ENCODE results near the gene INSIG1.

Gene INSIG1

GRCh38 chr7:155266440-155266839 lies 31.2 kb upstream of the INSIG1 start:
- no peak for DNase-seq (ENCODE audit: low read depth)

GRCh38 chr7:155267023-155267422 lies 30.7 kb upstream of the INSIG1 start:
- no peak for DNase-seq (ENCODE audit: low read depth)

- no peak for DNase-seq (ENCODE audit: low read depth)
Measured at GRCh38 chr7:155267436-155267835, 30.2 kb upstream of the INSIG1 start.

GRCh38 chr7:155268211-155268610 lies 29.5 kb upstream of the INSIG1 start:
- DNase-seq (ENCODE audit: low read depth): no peak

GRCh38 chr7:155268921-155269650 lies 28.6 kb upstream of the INSIG1 start:
- no peak for DNase-seq (ENCODE audit: low read depth)

- DNase-seq (ENCODE audit: low read depth): peak; percentile 50
Measured at GRCh38 chr7:155269766-155270585, 27.7 kb upstream of the INSIG1 start.

- no peak for DNase-seq (ENCODE audit: low read depth)
Measured at GRCh38 chr7:155270861-155271260, 26.8 kb upstream of the INSIG1 start.

GRCh38 chr7:155274633-155275355 lies 22.9 kb upstream of the INSIG1 start:
- no peak for DNase-seq (ENCODE audit: low read depth)

GRCh38 chr7:155276042-155276799 lies 21.5 kb upstream of the INSIG1 start:
- DNase-seq (ENCODE audit: low read depth): no peak

- no peak for DNase-seq (ENCODE audit: low read depth)
Measured at GRCh38 chr7:155276800-155277375, 20.8 kb upstream of the INSIG1 start.

- DNase-seq (ENCODE audit: low read depth): no peak
Measured at GRCh38 chr7:155277385-155277994, 20.2 kb upstream of the INSIG1 start.

GRCh38 chr7:155278921-155279320 lies 18.8 kb upstream of the INSIG1 start:
- no peak for DNase-seq (ENCODE audit: low read depth)

GRCh38 chr7:155279787-155280445 lies 17.8 kb upstream of the INSIG1 start:
- DNase-seq (ENCODE audit: low read depth): no peak

GRCh38 chr7:155280446-155281397 lies 17.0 kb upstream of the INSIG1 start:
- no peak for DNase-seq (ENCODE audit: low read depth)

- no peak for DNase-seq (ENCODE audit: low read depth)
Measured at GRCh38 chr7:155281398-155281969, 16.2 kb upstream of the INSIG1 start.

GRCh38 chr7:155282671-155283070 lies 15.0 kb upstream of the INSIG1 start:
- no peak for DNase-seq (ENCODE audit: low read depth)

GRCh38 chr7:155283565-155284194 lies 14.0 kb upstream of the INSIG1 start:
- DNase-seq (ENCODE audit: low read depth): no peak

- no peak for DNase-seq (ENCODE audit: low read depth)
Measured at GRCh38 chr7:155284496-155285274, 13.0 kb upstream of the INSIG1 start.
